Measurements from ENCODE around the gene SLC4A7. TPM values are rescaled to one million over a fixed set of nuclear protein-coding genes. Genes with fewer than 3 reads are reported as not detected.
"Not testable (repeated sequence)": the region's sequence is repeated elsewhere in the genome, so short reads cannot be mapped to it uniquely, and the experiment has no call there.

SLC4A7 gene
- total and polyA plus RNA-seq, 4 donors: 11.3 to 91.5 (median 30.9) TPM

DNA sequence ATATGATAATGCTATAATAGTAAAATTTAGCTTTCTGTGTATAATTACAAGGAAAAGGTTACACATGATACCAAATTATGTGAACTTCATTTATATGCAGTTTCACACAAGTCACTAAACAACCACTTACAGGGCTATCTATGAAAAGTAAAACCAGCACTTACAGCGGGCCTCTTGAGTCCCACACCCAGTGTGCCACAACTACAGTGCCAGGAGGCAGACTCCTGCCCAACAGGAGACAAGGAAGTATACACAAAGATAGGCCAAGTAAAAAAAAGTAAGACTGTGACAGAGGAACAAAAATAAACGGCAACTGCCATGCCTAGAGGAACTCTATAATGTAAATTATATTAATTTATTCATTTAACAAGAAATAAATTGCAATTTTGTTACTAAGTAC, 61.6 kb downstream of the SLC4A7 start:
- DNase-seq (ENCODE audit: low read depth in 4 of 6, low spot score in 6 of 6): no peak
- no peaks in the 10 kb centered on the region for H3K9me3 ChIP-seq (ENCODE audit: control insufficient read depth, insufficient read depth, low read length)
- H3K27me3 ChIP-seq (ENCODE audit: control insufficient read depth, insufficient read depth, low read length): no peaks in the 10 kb centered on the region
- no peak overlapping the region for H3K27ac ChIP-seq (ENCODE audit: low read depth, low read length)
- H3K36me3 ChIP-seq (ENCODE audit: control insufficient read depth, insufficient read depth, low read length): peaks cover 7% of the 10 kb centered on the region
- H3K4me1 ChIP-seq (ENCODE audit: control insufficient read depth, insufficient read depth, low read length): no peaks in the 10 kb centered on the region
- H3K4me3 ChIP-seq (ENCODE audit: low read depth, low read length): no peak overlapping the region
- 100% methylated on average over 1 of the region's 2 CpGs for WGBS (ENCODE audit: insufficient coverage)

DNA sequence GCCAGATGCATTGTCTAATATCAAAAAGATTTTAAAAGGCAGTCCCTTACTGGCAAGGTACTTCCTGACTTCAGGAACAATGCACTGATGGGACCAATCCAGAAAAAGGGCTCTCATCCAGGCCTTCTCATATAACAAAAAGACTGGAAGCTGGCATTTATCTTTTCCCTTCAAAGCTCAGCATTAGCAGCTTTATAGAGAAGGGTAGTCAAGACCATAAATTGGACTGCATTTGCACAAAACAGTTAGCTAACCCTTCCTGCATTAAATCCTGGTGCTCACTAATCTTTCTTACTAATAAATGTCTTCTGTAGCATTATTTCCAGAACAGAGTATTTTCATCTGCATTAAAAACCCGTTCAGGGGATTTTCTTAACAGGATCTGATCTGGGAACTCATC, 69.0 kb downstream of the SLC4A7 start:
- peak in 1 of 6 donors; percentile 1 for DNase-seq (ENCODE audit: low read depth in 4 of 6, low spot score in 6 of 6)
- no peak overlapping the region for H3K4me3 ChIP-seq (ENCODE audit: low read depth, low read length)
- H3K9me3 ChIP-seq (ENCODE audit: control insufficient read depth, insufficient read depth, low read length): no peaks in the 10 kb centered on the region
- WGBS (ENCODE audit: insufficient coverage): 67% methylated on average over 1 of the region's 1 CpG
- H3K27ac ChIP-seq (ENCODE audit: low read depth, low read length): no peak overlapping the region
- peaks cover 7% of the 10 kb centered on the region for H3K36me3 ChIP-seq (ENCODE audit: control insufficient read depth, insufficient read depth, low read length)
- H3K27me3 ChIP-seq (ENCODE audit: control insufficient read depth, insufficient read depth, low read length): no peaks in the 10 kb centered on the region
- H3K4me1 ChIP-seq (ENCODE audit: control insufficient read depth, insufficient read depth, low read length): no peaks in the 10 kb centered on the region

DNA sequence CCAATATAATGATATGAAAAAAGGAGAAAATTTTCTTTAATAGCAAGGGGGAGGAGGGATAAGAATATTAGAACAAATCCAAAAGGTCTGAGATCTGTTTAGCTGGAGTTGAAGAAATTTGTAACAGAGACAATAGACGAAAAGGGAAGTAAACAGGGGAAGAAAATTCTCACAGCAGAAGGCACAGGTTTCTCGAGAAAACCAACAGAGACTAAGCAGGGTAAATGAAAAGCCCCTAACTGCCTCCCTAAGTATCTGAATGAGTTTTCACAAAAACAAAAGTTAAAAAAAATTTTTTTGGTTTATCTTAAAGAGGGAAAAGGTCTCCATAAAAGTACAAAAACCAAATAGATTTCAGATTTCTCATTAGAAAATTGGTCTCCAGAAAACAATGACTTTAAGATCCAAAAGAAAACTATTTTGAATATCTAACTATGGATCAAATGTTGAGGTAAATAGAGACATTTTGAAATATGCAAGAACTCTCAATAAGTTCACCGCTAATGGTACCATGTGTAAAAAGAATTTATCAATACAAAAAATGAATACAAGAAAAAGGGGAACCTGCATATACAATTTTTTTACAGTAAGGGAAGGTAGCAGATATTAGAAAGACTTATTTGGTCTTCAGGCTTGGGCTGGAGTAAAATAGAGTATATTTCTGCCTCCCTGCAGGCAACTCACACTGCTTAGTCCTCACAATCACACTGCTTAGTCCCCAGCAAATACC, 91.1 kb downstream of the SLC4A7 start:
- Histone ChIP-seq H3K4me3 (ENCODE audit: low read depth, low read length) (no peak overlapping the region), H3K27me3 (ENCODE audit: control insufficient read depth, insufficient read depth, low read length) (no peaks in the 10 kb centered on the region), H3K27ac (ENCODE audit: low read depth, low read length) (no peak overlapping the region), H3K4me1 (ENCODE audit: control insufficient read depth, insufficient read depth, low read length) (no peaks in the 10 kb centered on the region), H3K36me3 (ENCODE audit: control insufficient read depth, insufficient read depth, low read length) (peaks cover 9% of the 10 kb centered on the region), H3K9me3 (ENCODE audit: control insufficient read depth, insufficient read depth, low read length) (no peaks in the 10 kb centered on the region)
- no peak for DNase-seq (ENCODE audit: low read depth in 4 of 6, low spot score in 6 of 6)
- no CpG with 5 or more reads among the region's 3 CpGs for WGBS (ENCODE audit: insufficient coverage)

DNA sequence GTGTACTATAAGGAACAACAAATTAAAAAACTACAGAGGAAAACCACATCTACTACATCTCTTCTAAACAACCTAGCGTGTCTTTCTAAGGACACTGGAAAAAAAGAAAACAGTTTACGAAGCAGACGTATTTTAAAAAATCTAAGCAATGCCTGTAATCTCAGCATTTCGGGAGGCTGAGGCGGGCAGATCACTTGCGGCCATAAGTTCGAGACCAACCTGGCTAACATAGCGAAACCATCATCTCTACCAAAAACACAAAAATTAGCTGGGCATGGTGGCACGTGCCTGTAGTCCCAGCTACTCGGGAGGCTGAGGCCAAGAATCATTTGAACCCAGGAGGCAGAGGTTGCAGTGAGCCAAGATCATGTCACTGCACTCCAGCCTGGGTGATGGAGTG, 91.8 kb downstream of the SLC4A7 start:
- 75% methylated on average over 7 of the region's 10 CpGs for WGBS (ENCODE audit: insufficient coverage)
- H3K27ac ChIP-seq (ENCODE audit: low read depth, low read length); H3K4me3 ChIP-seq (ENCODE audit: low read depth, low read length); DNase-seq (ENCODE audit: low read depth in 4 of 6, low spot score in 6 of 6); H3K4me1 ChIP-seq (ENCODE audit: control insufficient read depth, insufficient read depth, low read length); H3K9me3 ChIP-seq (ENCODE audit: control insufficient read depth, insufficient read depth, low read length); H3K36me3 ChIP-seq (ENCODE audit: control insufficient read depth, insufficient read depth, low read length); H3K27me3 ChIP-seq (ENCODE audit: control insufficient read depth, insufficient read depth, low read length): not testable (repeated sequence)

DNA sequence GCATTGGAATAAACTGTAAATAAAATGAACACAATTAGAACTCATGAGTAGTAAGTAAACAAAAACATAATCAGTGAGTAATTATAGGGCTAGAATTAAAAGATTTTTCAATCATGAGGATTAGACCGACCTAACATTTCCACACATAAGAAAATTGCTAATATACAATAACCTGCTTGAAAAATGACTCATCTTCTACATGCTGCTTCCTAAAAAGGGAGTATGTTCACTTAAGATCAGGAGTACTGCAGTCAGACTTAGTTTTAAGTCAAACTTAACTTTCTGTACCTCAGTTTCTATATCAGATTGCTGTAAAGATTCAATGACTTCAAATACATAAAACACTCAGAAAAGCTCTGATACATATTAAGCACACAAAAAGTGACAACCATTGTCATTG, 92.4 kb downstream of the SLC4A7 start:
- WGBS (ENCODE audit: insufficient coverage): no CpG with 5 or more reads among the region's 1 CpG
- H3K27me3 ChIP-seq (ENCODE audit: control insufficient read depth, insufficient read depth, low read length): no peaks in the 10 kb centered on the region
- no peaks in the 10 kb centered on the region for H3K4me1 ChIP-seq (ENCODE audit: control insufficient read depth, insufficient read depth, low read length)
- H3K36me3 ChIP-seq (ENCODE audit: control insufficient read depth, insufficient read depth, low read length): peaks cover 6% of the 10 kb centered on the region
- no peaks in the 10 kb centered on the region for H3K9me3 ChIP-seq (ENCODE audit: control insufficient read depth, insufficient read depth, low read length)
- no peak for DNase-seq (ENCODE audit: low read depth in 4 of 6, low spot score in 6 of 6)
- no peak overlapping the region for H3K27ac ChIP-seq (ENCODE audit: low read depth, low read length)
- H3K4me3 ChIP-seq (ENCODE audit: low read depth, low read length): no peak overlapping the region

DNA sequence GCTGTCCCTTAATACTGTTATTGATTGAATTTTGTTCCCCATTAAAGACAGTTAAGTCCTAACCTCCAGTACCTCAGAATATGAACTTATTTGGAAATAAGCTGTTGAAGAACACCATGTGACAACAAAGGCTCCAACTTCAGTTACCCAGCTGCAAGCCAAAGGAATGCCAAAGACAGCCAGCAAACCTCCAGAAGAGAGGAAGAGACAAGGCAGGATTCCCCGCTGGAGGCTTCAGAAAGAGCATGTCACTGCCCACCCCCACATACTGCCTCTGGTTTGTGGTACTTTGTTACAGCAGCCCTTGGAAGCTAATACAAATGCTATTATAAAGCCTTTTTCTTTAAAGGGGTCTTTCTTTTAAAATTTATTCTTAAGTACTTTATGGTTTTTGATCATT, 96.6 kb downstream of the SLC4A7 start:
- H3K36me3 ChIP-seq (ENCODE audit: control insufficient read depth, insufficient read depth, low read length): peaks cover 5% of the 10 kb centered on the region
- no CpG with 5 or more reads among the region's 1 CpG for WGBS (ENCODE audit: insufficient coverage)
- no peak overlapping the region for H3K27ac ChIP-seq (ENCODE audit: low read depth, low read length)
- no peaks in the 10 kb centered on the region for H3K9me3 ChIP-seq (ENCODE audit: control insufficient read depth, insufficient read depth, low read length)
- DNase-seq (ENCODE audit: low read depth in 4 of 6, low spot score in 6 of 6): peak in 1 of 6 donors; percentile 3
- H3K4me1 ChIP-seq (ENCODE audit: control insufficient read depth, insufficient read depth, low read length): no peaks in the 10 kb centered on the region
- H3K4me3 ChIP-seq (ENCODE audit: low read depth, low read length): no peak overlapping the region
- H3K27me3 ChIP-seq (ENCODE audit: control insufficient read depth, insufficient read depth, low read length): no peaks in the 10 kb centered on the region

DNA sequence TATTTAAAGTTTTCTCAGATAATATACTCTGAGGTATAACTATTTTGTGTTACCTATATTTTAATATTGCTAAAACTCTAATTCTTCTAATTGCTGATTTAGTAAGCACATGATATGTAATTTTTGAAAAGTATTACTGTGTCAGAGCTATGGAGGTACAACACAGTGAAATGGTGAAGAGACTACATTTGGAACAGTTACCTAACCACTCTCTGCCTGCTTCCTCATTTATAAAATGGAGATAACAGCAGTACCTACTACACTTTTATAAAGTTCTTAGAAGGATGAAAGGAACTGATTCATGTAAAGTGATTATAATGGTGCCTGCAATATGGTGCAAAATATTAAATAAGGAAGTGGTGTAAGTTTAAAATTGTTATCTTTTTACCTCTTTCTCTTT, 98.7 kb downstream of the SLC4A7 start:
- no peak for DNase-seq (ENCODE audit: low read depth in 4 of 6, low spot score in 6 of 6)
- Histone ChIP-seq H3K4me1 (ENCODE audit: control insufficient read depth, insufficient read depth, low read length) (no peaks in the 10 kb centered on the region), H3K36me3 (ENCODE audit: control insufficient read depth, insufficient read depth, low read length) (peaks cover 6% of the 10 kb centered on the region), H3K4me3 (ENCODE audit: low read depth, low read length) (no peak overlapping the region), H3K27me3 (ENCODE audit: control insufficient read depth, insufficient read depth, low read length) (no peaks in the 10 kb centered on the region), H3K27ac (ENCODE audit: low read depth, low read length) (no peak overlapping the region), H3K9me3 (ENCODE audit: control insufficient read depth, insufficient read depth, low read length) (no peaks in the 10 kb centered on the region)

DNA sequence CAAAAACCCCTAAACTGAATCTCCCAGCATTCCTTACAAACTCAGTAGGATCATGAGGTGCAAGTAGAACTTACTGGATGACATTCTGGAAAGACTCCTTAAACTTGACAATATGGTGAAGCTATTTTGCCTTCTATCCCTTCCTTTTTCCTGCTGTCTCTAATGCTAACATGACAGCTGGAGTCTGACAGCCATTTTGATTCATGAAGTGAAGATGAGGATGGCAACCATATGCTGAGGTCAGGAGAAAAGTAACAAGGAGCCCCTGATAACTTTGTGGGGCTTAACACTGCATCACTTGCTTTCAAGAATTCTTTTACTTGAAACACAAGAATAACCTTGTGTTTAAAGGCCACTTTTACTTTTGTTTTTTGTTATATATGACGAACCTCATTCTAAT, 100.0 kb downstream of the SLC4A7 start:
- Histone ChIP-seq H3K9me3 (ENCODE audit: control insufficient read depth, insufficient read depth, low read length) (no peaks in the 10 kb centered on the region), H3K4me3 (ENCODE audit: low read depth, low read length) (no peak overlapping the region), H3K27me3 (ENCODE audit: control insufficient read depth, insufficient read depth, low read length) (no peaks in the 10 kb centered on the region), H3K4me1 (ENCODE audit: control insufficient read depth, insufficient read depth, low read length) (no peaks in the 10 kb centered on the region), H3K36me3 (ENCODE audit: control insufficient read depth, insufficient read depth, low read length) (peaks cover 6% of the 10 kb centered on the region), H3K27ac (ENCODE audit: low read depth, low read length) (no peak overlapping the region)
- no CpG with 5 or more reads among the region's 1 CpG for WGBS (ENCODE audit: insufficient coverage)
- no peak for DNase-seq (ENCODE audit: low read depth in 4 of 6, low spot score in 6 of 6)

DNA sequence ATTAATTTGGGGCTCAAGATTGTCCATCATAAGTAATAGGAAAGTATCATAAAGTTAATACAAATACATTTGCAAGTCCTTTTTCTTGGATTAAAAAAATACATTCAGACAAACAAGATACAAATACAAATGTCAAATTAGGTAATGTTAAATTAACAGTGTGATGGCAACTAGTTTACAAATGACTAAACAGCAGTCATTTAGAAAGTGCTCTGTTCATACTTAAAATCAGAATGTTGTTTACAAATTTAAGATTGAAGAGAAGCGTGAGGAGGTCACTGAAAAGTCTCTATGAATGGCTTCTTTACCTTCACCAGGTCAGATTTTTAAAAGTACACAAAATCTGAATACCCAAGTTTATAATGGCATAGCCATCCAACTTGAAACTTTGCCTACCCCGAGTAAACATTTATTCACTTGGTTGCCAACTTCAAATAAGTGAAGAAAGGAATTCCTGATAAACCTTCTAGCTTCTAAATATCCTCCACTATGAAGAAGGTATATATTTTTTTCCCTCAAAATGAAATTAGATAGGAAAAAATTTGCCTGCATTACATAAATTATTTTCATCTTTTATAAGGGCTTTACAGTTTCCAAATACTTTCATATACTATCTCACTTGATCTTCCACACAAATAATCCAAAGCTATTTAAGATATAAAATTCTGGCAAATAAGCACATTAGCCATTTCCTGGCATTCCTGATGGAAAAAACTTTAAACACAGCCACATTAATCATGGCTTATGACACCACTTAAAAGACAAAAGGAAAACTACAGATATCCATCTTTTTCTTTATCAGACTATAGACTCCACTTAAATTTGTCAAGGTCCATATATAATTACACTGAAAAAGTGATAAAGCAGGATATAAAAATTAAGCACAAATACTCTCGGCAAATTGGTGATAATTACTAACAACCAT, 103.5 kb downstream of the SLC4A7 start:
- Histone ChIP-seq H3K36me3 (ENCODE audit: control insufficient read depth, insufficient read depth, low read length) (peaks cover 6% of the 10 kb centered on the region), H3K27me3 (ENCODE audit: control insufficient read depth, insufficient read depth, low read length) (no peaks in the 10 kb centered on the region), H3K9me3 (ENCODE audit: control insufficient read depth, insufficient read depth, low read length) (no peaks in the 10 kb centered on the region), H3K4me1 (ENCODE audit: control insufficient read depth, insufficient read depth, low read length) (no peaks in the 10 kb centered on the region), H3K27ac (ENCODE audit: low read depth, low read length) (no peak overlapping the region), H3K4me3 (ENCODE audit: low read depth, low read length) (no peak overlapping the region)
- no peak for DNase-seq (ENCODE audit: low read depth in 4 of 6, low spot score in 6 of 6)
- WGBS (ENCODE audit: insufficient coverage): 100% methylated on average over 1 of the region's 3 CpGs

DNA sequence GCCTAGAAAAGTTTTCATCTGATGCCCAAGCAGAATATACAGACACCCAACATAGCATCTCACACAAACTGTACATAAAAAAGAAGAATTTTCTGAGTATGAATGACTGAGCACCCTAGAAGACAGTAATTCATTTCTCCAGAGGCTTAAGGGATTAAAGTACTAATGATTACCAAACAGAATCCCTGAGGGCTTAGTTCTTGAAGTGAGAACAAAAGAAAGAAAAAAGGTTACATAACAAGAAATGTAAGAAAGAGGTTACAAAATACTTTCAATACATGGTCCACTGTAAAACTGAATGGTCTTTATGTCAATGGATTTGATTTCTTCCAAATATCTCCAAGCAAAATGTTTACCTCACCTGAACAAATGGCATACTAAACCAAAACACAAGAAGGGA, 105.9 kb downstream of the SLC4A7 start:
- Histone ChIP-seq H3K4me3 (ENCODE audit: low read depth, low read length) (no peak overlapping the region), H3K27ac (ENCODE audit: low read depth, low read length) (no peak overlapping the region), H3K36me3 (ENCODE audit: control insufficient read depth, insufficient read depth, low read length) (peaks cover 3% of the 10 kb centered on the region), H3K27me3 (ENCODE audit: control insufficient read depth, insufficient read depth, low read length) (no peaks in the 10 kb centered on the region), H3K9me3 (ENCODE audit: control insufficient read depth, insufficient read depth, low read length) (no peaks in the 10 kb centered on the region), H3K4me1 (ENCODE audit: control insufficient read depth, insufficient read depth, low read length) (no peaks in the 10 kb centered on the region)
- DNase-seq (ENCODE audit: low read depth in 4 of 6, low spot score in 6 of 6): no peak
